Measurements from ENCODE around the gene TMEM156. TPM values are rescaled to one million over a fixed set of nuclear protein-coding genes. Genes with fewer than 3 reads are reported as not detected.

Gene TMEM156
- total and polyA plus RNA-seq, 10 of the 15 experiments (the other 5 are each of a cell fraction or from before 2014, with no cell fraction given) = 20.8 to 48.3 (median 32.7) TPM

DNA sequence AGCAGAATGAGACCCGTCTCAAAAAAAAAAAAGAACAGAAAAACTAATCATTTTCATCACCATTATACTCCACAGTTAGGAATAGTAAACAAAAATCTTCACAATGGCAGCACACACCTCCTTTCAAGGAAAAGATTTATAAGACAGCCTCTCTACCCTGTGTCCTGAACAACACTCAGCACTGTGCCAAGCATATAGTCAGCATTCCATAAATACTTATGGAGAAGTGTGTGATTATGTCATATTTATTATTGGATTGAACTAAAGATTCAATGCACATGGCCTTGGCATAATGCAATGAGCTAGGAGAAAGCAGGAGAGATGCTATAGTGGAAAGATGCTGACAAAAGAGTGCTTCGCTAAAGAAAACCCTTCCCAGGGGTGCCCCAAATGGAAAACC lies 112.0 kb downstream of the TMEM156 start:
- Histone ChIP-seq H3K79me2 (ENCODE audit: control insufficient read depth, insufficient read depth, low read length) (no peaks in the 10 kb centered on the region), H3K27ac (ENCODE audit: control insufficient read depth, insufficient read depth) (no peak overlapping the region), H3K4me1 (ENCODE audit: control insufficient read depth, insufficient read depth, low read length) (no peaks in the 10 kb centered on the region; the same call in 1 of the 2 replicates), H3K9me3 (replicated peaks; ENCODE audit: control insufficient read depth, insufficient read depth, low read length) (no peaks in the 10 kb centered on the region; the same call in 2 of the 3 replicates), H3K27me3 (replicated peaks in 1 of 2; ENCODE audit: control insufficient read depth in 2 of 2, insufficient read depth in 2 of 2, low read length in 1 of 2) (no peaks in the 10 kb centered on the region), H2AFZ (ENCODE audit: control insufficient read depth, low read depth, low read length) (no peak overlapping the region), H4K20me1 (ENCODE audit: control insufficient read depth, insufficient read depth) (no peaks in the 10 kb centered on the region), H3K9ac (ENCODE audit: control insufficient read depth, insufficient read depth, low read length) (no peak overlapping the region), H3K4me3 (no peak overlapping the region), H3K4me2 (ENCODE audit: control insufficient read depth, insufficient read depth) (no peak overlapping the region), H3K36me3 (ENCODE audit: control insufficient read depth in 2 of 2, insufficient read depth in 2 of 2, low read length in 1 of 2) (no peaks in the 10 kb centered on the region)
- in situ Hi-C loops (cut with MboI) = loop anchor here (25.0 kb wide), 1 partner anchor 517 kb away; no protein-coding TSS in a partner anchor
- ATAC-seq = no peak
- CTCF ChIA-PET = no interaction called here
- no TSS peak for BruUV-seq (replicated peaks)
- 95% methylated on average over 2 of the region's 2 CpGs for WGBS (ENCODE audit: insufficient coverage, insufficient replicate concordance, low lambda C conversion rate, missing lambda C conversion rate)
- DNase-seq (ENCODE audit: low read depth, low spot score) = no peak
- FAIRE-seq = no peak
- RAD21 ChIA-PET (ENCODE audit: unreplicated experiment) = no interaction called here
- POLR2A ChIA-PET = no interaction called here
- intact Hi-C loops (cut with micrococcal nuclease; ENCODE audit: unreplicated experiment) = no loop called here
- SMC1A ChIA-PET (ENCODE audit: uncharacterized antibody, unreplicated experiment) = no interaction called here
- TF ChIP-seq, protein P1, sequence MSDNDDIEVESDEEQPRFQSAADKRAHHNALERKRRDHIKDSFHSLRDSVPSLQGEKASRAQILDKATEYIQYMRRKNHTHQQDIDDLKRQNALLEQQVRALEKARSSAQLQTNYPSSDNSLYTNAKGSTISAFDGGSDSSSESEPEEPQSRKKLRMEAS (IDR thresholded peaks at IDR 0.05; ENCODE audit: low read depth, low read length) = no peak
- TF ChIP-seq, protein P2, sequence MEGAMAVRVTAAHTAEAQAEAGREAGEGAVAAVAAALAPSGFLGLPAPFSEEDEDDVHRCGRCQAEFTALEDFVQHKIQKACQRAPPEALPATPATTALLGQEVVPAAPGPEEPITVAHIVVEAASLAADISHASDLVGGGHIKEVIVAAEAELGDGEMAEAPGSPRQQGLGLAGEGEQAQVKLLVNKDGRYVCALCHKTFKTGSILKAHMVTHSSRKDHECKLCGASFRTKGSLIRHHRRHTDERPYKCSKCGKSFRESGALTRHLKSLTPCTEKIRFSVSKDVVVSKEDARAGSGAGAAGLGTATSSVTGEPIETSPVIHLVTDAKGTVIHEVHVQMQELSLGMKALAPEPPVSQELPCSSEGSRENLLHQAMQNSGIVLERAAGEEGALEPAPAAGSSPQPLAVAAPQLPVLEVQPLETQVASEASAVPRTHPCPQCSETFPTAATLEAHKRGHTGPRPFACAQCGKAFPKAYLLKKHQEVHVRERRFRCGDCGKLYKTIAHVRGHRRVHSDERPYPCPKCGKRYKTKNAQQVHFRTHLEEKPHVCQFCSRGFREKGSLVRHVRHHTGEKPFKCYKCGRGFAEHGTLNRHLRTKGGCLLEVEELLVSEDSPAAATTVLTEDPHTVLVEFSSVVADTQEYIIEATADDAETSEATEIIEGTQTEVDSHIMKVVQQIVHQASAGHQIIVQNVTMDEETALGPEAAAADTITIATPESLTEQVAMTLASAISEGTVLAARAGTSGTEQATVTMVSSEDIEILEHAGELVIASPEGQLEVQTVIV (IDR thresholded peaks at IDR 0.05; ENCODE audit: borderline replicate concordance, partially characterized antibody) = no peak
- TF ChIP-seq POU2F2 (IDR thresholded peaks at IDR 0.05; ENCODE audit: borderline replicate concordance, low read depth, low read length) (no peak), RELA (IDR thresholded peaks at IDR 0.05; ENCODE audit: borderline replicate concordance, partially characterized antibody) (no peak), SUZ12 (IDR thresholded peaks at IDR 0.05; ENCODE audit: unreplicated experiment) (no peak), HCFC1 (IDR thresholded peaks at IDR 0.05; ENCODE audit: low read length) (no peak), MYC (IDR thresholded peaks at IDR 0.05; ENCODE audit: insufficient read depth, insufficient read length, insufficient replicate concordance, low read length, severe bottlenecking) (no peak), EGR1 (IDR thresholded peaks at IDR 0.05; ENCODE audit: borderline replicate concordance in 1 of 2, low read depth in 2 of 2, low read length in 2 of 2) (no peak), WRNIP1 (IDR thresholded peaks at IDR 0.05; ENCODE audit: borderline replicate concordance, low read depth, low read length) (no peak), HDAC2 (IDR thresholded peaks at IDR 0.05) (no peak), RFX5 (IDR thresholded peaks at IDR 0.05; ENCODE audit: low read depth, low read length) (no peak), SMC3 (IDR thresholded peaks at IDR 0.05; ENCODE audit: borderline replicate concordance, low read length) (no peak), POLR2A (IDR thresholded peaks at IDR 0.05; ENCODE audit: low read depth, low read length) (no peak), IKZF1 (conservative IDR thresholded peaks at IDR 0.05) (no peak)
- TF ChIP-seq, protein P3, sequence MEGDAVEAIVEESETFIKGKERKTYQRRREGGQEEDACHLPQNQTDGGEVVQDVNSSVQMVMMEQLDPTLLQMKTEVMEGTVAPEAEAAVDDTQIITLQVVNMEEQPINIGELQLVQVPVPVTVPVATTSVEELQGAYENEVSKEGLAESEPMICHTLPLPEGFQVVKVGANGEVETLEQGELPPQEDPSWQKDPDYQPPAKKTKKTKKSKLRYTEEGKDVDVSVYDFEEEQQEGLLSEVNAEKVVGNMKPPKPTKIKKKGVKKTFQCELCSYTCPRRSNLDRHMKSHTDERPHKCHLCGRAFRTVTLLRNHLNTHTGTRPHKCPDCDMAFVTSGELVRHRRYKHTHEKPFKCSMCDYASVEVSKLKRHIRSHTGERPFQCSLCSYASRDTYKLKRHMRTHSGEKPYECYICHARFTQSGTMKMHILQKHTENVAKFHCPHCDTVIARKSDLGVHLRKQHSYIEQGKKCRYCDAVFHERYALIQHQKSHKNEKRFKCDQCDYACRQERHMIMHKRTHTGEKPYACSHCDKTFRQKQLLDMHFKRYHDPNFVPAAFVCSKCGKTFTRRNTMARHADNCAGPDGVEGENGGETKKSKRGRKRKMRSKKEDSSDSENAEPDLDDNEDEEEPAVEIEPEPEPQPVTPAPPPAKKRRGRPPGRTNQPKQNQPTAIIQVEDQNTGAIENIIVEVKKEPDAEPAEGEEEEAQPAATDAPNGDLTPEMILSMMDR (IDR thresholded peaks at IDR 0.05 in 2 of 3, conservative IDR thresholded peaks at IDR 0.05 in 1 of 3; ENCODE audit: control insufficient read depth in 2 of 3, extremely low read depth in 1 of 3, insufficient read depth in 1 of 3, low read depth in 3 of 3, low read length in 3 of 3) = no peak

All from GM12878 (cell line).